ENCODE results near the gene MOCS3. TPM values are rescaled to one million over a fixed set of nuclear protein-coding genes. Genes with fewer than 3 reads are reported as not detected.

Gene MOCS3
- total RNA-seq, 1 experiment from 2014 or later: 6.0 TPM

GRCh38 chr20:50931306-50932015 is 27.2 kb upstream of the MOCS3 start, which contains the start of gene ADNP (continued):
- TF ChIP-seq FOXP4 (CRISPR knock-in tag; IDR thresholded peaks at IDR 0.05) (peak; percentile 95), NR2C2 (CRISPR knock-in tag; IDR thresholded peaks at IDR 0.05) (peak; percentile 81), ZNF532 (CRISPR knock-in tag; IDR thresholded peaks at IDR 0.05; ENCODE audit: borderline replicate concordance) (0 out of 2 replicates have a peak, but pooled peaks have one; percentile 39), CBFB (CRISPR knock-in tag; IDR thresholded peaks at IDR 0.05; ENCODE audit: low read depth) (no peak), PRRX2 (CRISPR knock-in tag; IDR thresholded peaks at IDR 0.05) (0 out of 2 replicates have a peak, but pooled peaks have one; percentile 8), IRF2 (CRISPR knock-in tag; IDR thresholded peaks at IDR 0.05; ENCODE audit: borderline replicate concordance, low read depth) (0 out of 2 replicates have a peak, but pooled peaks have one; percentile 66), ZNF263 (CRISPR knock-in tag; IDR thresholded peaks at IDR 0.05; ENCODE audit: low read depth) (peak; percentile 50; the same call in 1 of the 2 replicates), JUN (CRISPR knock-in tag; IDR thresholded peaks at IDR 0.05) (peak; percentile 92), FOXK1 (CRISPR knock-in tag; IDR thresholded peaks at IDR 0.05) (peak; percentile 89), CTCF (IDR thresholded peaks at IDR 0.05) (no peak), TCF7 (CRISPR knock-in tag; IDR thresholded peaks at IDR 0.05; ENCODE audit: low read depth) (peak; percentile 73; the same call in 1 of the 2 replicates), KAT7 (CRISPR knock-in tag; IDR thresholded peaks at IDR 0.05; ENCODE audit: borderline replicate concordance) (peak; percentile 99), SMAD4 (CRISPR knock-in tag; IDR thresholded peaks at IDR 0.05) (peak; percentile 78; the same call in 1 of the 2 replicates), ZNF416 (CRISPR knock-in tag; IDR thresholded peaks at IDR 0.05) (peak; percentile 16; the same call in 1 of the 2 replicates), USF2 (CRISPR knock-in tag; IDR thresholded peaks at IDR 0.05) (peak; percentile 92), SMAD3 (CRISPR knock-in tag; IDR thresholded peaks at IDR 0.05; ENCODE audit: borderline replicate concordance) (peak; percentile 98), OVOL2 (CRISPR knock-in tag; IDR thresholded peaks at IDR 0.05; ENCODE audit: borderline replicate concordance) (no peak; the same call in 1 of the 2 replicates), TEAD4 (CRISPR knock-in tag; IDR thresholded peaks at IDR 0.05) (peak; percentile 88), ZBTB21 (CRISPR knock-in tag; IDR thresholded peaks at IDR 0.05; ENCODE audit: borderline replicate concordance) (peak; percentile 81; the same call in 1 of the 2 replicates)

Data from WTC11 (cell line).